Measurements from ENCODE around the gene DLGAP4.

Gene DLGAP4

DNA sequence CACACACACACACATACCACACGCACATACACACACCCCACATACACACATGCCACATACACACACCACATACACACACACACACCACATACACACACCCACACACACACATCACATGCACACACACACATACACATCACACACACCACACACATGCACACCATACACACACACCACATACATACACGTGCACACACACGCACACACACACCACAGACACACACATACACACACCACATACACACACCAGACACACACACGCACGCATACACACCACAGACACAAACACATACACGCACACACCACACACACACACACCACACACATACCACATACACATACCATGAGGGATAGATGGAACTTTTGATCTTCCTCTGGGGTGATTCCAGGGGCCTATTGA is 90.2 kb downstream of the DLGAP4 start:
- Histone ChIP-seq H3K27ac (ENCODE audit: insufficient read depth, low read depth, low read length, poor library complexity, severe bottlenecking) (no peak overlapping the region), H3K4me3 (ENCODE audit: insufficient read depth, low read depth, low read length) (no peak overlapping the region)

DNA sequence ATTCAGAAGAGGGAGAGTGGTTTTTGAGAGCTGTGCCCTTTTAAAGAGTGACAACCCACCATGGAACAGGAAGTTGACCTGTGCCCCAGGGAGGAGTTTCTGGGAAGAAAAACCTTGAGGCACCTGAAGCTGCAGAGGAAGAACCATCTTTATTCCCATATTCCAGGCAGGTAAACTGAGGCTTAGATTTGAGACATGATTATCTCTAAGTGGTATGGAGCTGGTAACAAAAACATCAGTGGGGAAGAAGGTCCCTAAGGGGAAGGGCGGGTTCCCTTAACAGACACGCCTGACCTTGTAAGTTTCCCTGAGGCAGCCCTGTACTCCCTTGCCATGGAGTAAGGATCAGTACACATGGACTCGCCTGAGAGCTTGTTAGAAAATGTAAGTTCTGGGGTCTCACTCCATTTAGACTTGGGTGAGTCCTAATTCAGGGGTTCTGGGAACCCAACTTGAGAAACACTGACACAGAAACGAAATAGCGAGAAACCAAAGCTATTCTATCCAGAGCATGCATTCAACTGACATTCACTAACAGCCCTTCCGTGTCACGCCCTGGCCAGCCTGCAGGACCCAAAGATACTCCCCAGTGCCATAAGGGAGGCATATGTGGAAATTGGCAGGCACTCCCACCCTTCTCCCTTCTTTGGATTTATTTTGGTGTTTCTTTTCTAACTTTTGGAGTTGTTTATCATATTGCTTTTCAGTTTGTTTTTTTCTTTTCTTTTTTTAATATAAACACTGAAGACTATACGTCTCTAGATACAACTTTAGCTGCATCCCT is 90.9 kb downstream of the DLGAP4 start:
- no peaks in the 10 kb centered on the region for H3K27me3 ChIP-seq (ENCODE audit: control insufficient read depth, insufficient read depth, low read length, poor library complexity, severe bottlenecking)
- H3K27ac ChIP-seq (ENCODE audit: insufficient read depth, low read depth, low read length, poor library complexity, severe bottlenecking), result no peak overlapping the region
- H3K36me3 ChIP-seq (ENCODE audit: control insufficient read depth, insufficient read depth, low read length), result no peaks in the 10 kb centered on the region
- WGBS, 2 experiments, result 89% methylated on average over 7 of the region's 8 CpGs
- H3K9me3 ChIP-seq (ENCODE audit: control insufficient read depth, low read length), result no peaks in the 10 kb centered on the region
- H3K4me1 ChIP-seq (ENCODE audit: control insufficient read depth, insufficient read depth, low read length), result peaks cover 7% of the 10 kb centered on the region
- no peak overlapping the region for H3K4me3 ChIP-seq (ENCODE audit: insufficient read depth, low read depth, low read length)

More for the DNA sequence above, 90.2 kb downstream of the DLGAP4 start:
- WGBS, 2 experiments, result 88 to 90% methylated on average over 6 of the region's 6 CpGs
- H3K36me3 ChIP-seq (ENCODE audit: control insufficient read depth, insufficient read depth, low read length), result no peaks in the 10 kb centered on the region
- no peaks in the 10 kb centered on the region for H3K9me3 ChIP-seq (ENCODE audit: control insufficient read depth, low read length)
- H3K4me1 ChIP-seq (ENCODE audit: control insufficient read depth, insufficient read depth, low read length), result peaks cover 8% of the 10 kb centered on the region
- no peaks in the 10 kb centered on the region for H3K27me3 ChIP-seq (ENCODE audit: control insufficient read depth, insufficient read depth, low read length, poor library complexity, severe bottlenecking)

DNA sequence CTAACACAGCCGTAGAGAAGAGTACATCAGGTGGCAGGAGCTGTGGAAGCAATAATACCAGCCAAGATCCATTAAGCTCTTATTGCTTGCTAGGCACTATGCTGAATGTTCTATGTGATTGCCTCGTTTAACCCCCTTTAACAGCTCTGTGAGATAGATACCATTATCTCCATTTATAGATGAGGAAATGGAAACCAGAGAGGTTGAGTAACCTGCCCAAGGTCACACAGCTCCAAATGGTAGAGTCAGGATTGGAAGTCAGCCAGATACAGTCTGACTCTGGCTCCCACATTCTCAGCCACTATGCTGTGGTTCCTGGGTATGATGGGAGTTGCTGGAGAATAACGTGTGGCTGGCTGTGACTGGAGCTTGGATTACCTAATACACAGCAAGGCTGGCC is 92.4 kb downstream of the DLGAP4 start:
- Histone ChIP-seq H3K9me3 (ENCODE audit: control insufficient read depth, low read length) (no peaks in the 10 kb centered on the region), H3K4me3 (ENCODE audit: insufficient read depth, low read depth, low read length) (no peak overlapping the region), H3K27ac (ENCODE audit: insufficient read depth, low read depth, low read length, poor library complexity, severe bottlenecking) (no peak overlapping the region), H3K4me1 (ENCODE audit: control insufficient read depth, insufficient read depth, low read length) (peaks cover 7% of the 10 kb centered on the region), H3K36me3 (ENCODE audit: control insufficient read depth, insufficient read depth, low read length) (no peaks in the 10 kb centered on the region), H3K27me3 (ENCODE audit: control insufficient read depth, insufficient read depth, low read length, poor library complexity, severe bottlenecking) (no peaks in the 10 kb centered on the region)
- 86 to 87% methylated on average over 2 to 3 of the region's 3 CpGs for WGBS, 2 experiments

DNA sequence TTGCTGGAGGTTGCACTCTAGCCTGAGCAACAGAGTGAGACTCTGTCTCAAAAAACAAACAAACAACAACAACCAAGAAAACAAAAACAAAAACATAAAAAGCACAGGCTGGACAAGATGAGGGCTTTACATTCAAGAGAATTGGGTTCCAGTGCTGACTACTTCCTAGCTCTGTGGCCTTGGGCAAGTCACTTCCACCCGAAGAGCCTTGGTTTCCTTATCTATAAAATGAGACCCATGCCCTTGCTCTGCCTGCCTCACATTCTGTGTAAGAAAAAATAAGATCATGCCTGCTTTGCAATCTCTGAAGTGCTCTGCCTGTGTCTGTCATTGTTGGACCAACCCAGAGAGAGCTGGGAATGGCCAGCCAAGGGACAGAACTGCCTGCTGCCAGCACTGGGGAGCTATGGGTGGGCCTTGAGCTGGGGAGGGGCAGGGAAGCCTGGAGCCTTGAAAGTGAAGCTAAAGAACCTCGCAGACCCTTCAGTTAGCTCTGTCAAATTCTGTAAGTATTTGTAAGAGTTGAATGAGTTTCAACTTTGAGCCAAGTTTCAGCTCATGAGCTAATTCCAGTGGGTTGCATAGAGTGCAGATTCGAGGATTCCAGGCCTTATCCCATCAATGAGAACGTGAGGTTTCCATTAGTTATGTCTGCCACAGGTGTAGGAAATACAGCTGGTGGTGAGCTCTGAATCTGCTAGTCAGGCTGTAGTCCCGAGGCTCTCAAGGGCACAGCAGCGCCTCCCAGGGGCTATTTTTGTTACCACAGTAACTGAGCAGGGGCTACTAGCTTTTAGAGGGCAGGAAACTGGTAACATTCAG is 93.2 kb downstream of the DLGAP4 start:
- Histone ChIP-seq H3K27me3 (ENCODE audit: control insufficient read depth, insufficient read depth, low read length, poor library complexity, severe bottlenecking) (no peaks in the 10 kb centered on the region), H3K27ac (ENCODE audit: insufficient read depth, low read depth, low read length, poor library complexity, severe bottlenecking) (no peak overlapping the region), H3K9me3 (ENCODE audit: control insufficient read depth, low read length) (no peaks in the 10 kb centered on the region), H3K4me3 (ENCODE audit: insufficient read depth, low read depth, low read length) (no peak overlapping the region), H3K36me3 (ENCODE audit: control insufficient read depth, insufficient read depth, low read length) (no peaks in the 10 kb centered on the region), H3K4me1 (ENCODE audit: control insufficient read depth, insufficient read depth, low read length) (peaks cover 7% of the 10 kb centered on the region)
- WGBS, 2 experiments, result 36 to 41% methylated on average over 6 of the region's 6 CpGs

DNA sequence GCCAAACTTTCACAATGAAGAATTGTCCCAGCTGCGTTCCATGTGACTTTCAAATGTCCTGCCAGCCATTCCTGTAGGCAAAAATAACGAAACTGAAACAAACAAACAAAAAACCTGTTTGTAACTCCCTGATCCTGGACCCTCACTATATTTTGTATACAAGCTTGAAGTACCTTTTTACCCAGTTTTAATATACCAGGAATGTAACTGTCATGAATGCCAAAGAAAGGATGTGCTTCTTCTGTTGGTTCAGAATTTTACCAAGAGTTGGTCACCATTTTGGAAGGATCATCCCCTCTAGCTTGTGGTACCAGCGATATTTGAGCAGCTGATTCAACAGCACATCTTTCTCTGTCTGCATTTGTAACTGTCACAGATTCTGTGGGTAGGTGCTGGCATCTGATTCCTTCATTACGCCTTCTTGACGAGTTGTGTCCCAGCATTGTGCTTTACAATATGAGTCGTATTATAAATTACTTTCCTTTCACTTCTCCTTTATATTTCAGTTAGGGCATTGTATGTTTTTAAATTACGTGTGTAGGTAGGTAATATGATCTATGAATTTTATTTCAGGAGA is 93.9 kb downstream of the DLGAP4 start:
- Histone ChIP-seq H3K36me3 (ENCODE audit: control insufficient read depth, insufficient read depth, low read length) (no peaks in the 10 kb centered on the region), H3K4me1 (ENCODE audit: control insufficient read depth, insufficient read depth, low read length) (peaks cover 7% of the 10 kb centered on the region), H3K27me3 (ENCODE audit: control insufficient read depth, insufficient read depth, low read length, poor library complexity, severe bottlenecking) (no peaks in the 10 kb centered on the region), H3K4me3 (ENCODE audit: insufficient read depth, low read depth, low read length) (no peak overlapping the region), H3K9me3 (ENCODE audit: control insufficient read depth, low read length) (no peaks in the 10 kb centered on the region), H3K27ac (ENCODE audit: insufficient read depth, low read depth, low read length, poor library complexity, severe bottlenecking) (no peak overlapping the region)
- 62 to 70% methylated on average over 5 to 6 of the region's 7 CpGs for WGBS, 2 experiments

DNA sequence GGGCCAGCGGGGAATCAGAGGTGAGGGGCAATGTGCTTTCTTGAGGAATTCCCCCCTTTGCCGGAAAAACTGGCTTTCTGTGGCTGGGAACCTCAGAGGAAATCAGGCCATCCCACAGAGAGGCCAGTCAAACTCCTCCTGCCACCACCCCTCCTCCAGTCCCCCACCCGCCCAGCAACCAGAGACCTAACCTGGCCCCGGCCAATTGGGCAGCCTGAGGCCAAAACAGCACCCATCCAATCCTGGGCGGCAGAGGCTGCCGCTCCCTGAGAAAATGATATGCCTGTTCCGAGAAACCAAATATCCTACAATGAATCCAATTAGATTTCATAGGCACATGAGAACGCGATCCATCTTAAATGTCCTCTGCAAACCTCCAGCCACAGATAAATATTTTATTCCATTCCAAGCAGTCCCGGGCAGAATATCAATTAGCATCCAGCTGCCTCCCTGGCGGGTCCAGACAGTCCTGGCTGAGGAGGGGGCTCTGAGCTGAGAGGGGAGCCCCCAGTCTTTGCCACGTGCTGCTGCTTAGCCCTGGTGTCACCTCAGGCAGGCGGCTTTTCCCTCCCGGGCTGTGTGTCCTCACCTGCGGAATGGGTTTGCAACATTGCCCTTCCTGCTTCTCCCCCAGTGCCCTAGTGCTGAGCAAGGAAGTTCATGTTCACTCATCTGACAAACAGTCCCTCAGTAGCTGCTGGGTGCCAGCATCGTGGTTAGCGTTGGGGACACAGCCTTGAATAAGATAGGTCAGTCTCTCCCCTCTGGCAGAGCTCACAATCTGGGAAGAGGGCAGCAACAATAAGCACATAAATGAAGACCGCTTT is 95.0 kb downstream of the DLGAP4 start:
- no peak overlapping the region for H3K4me3 ChIP-seq (ENCODE audit: insufficient read depth, low read depth, low read length)
- H3K36me3 ChIP-seq (ENCODE audit: control insufficient read depth, insufficient read depth, low read length), result no peaks in the 10 kb centered on the region
- peaks cover 7% of the 10 kb centered on the region for H3K4me1 ChIP-seq (ENCODE audit: control insufficient read depth, insufficient read depth, low read length)
- WGBS, 2 experiments, result 75 to 79% methylated on average over 18 of the region's 18 CpGs
- H3K9me3 ChIP-seq (ENCODE audit: control insufficient read depth, low read length), result no peaks in the 10 kb centered on the region
- no peak overlapping the region for H3K27ac ChIP-seq (ENCODE audit: insufficient read depth, low read depth, low read length, poor library complexity, severe bottlenecking)
- no peaks in the 10 kb centered on the region for H3K27me3 ChIP-seq (ENCODE audit: control insufficient read depth, insufficient read depth, low read length, poor library complexity, severe bottlenecking)

DNA sequence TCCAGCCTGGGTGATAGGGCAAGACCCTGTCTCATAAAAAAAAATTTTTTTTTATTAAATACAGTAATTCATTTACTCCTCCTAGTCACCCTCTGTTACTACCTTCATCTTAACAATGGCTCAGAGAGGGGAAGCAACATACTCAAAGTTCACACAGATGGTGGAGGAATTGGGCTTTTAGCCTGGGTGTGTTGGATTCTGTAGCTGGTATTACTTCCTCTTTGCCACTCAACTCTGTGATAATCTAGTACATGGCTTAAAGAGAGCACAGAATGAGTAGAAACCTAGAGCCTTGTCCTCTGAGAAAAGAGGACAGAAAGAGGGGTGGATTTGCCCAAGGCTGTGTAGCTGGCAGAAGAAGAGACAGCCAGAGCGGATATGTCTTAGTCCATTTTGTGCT is 96.6 kb downstream of the DLGAP4 start:
- Histone ChIP-seq H3K4me3 (ENCODE audit: insufficient read depth, low read depth, low read length) (no peak overlapping the region), H3K36me3 (ENCODE audit: control insufficient read depth, insufficient read depth, low read length) (no peaks in the 10 kb centered on the region), H3K27ac (ENCODE audit: insufficient read depth, low read depth, low read length, poor library complexity, severe bottlenecking) (no peak overlapping the region), H3K9me3 (ENCODE audit: control insufficient read depth, low read length) (no peaks in the 10 kb centered on the region), H3K4me1 (ENCODE audit: control insufficient read depth, insufficient read depth, low read length) (peaks cover 7% of the 10 kb centered on the region), H3K27me3 (ENCODE audit: control insufficient read depth, insufficient read depth, low read length, poor library complexity, severe bottlenecking) (no peaks in the 10 kb centered on the region)
- 96 to 97% methylated on average over 1 of the region's 1 CpG for WGBS, 2 experiments

DNA sequence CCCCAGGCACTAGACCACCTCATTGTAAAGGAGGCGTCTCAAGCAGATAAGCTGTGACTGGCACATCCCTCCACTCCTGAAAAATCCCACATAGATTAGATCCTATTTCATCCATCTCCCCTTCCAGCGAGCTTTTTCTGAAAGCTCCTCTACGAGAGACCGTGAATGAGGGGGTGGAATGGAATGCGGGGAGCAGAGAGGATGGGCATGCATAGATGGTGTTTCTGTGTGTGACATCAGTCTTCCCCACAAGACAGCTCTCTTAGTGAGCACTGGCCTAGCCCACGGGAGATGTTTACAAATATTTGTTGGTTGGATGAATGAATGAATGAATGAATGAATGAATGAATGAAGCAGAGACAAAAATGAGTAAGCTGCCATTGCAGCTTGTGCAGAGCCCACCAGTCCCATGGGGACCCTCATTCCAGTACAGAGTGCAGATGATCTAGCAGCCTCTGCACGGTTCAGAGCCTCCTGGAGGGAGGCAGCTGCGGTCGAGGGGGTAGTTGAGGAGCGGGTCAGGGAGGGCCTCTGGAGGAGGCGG is 98.4 kb downstream of the DLGAP4 start:
- H3K27me3 ChIP-seq (ENCODE audit: control insufficient read depth, insufficient read depth, low read length, poor library complexity, severe bottlenecking), result no peaks in the 10 kb centered on the region
- no peak overlapping the region for H3K4me3 ChIP-seq (ENCODE audit: insufficient read depth, low read depth, low read length)
- H3K27ac ChIP-seq (ENCODE audit: insufficient read depth, low read depth, low read length, poor library complexity, severe bottlenecking), result no peak overlapping the region
- peaks cover 10% of the 10 kb centered on the region for H3K4me1 ChIP-seq (ENCODE audit: control insufficient read depth, insufficient read depth, low read length)
- no peaks in the 10 kb centered on the region for H3K9me3 ChIP-seq (ENCODE audit: control insufficient read depth, low read length)
- H3K36me3 ChIP-seq (ENCODE audit: control insufficient read depth, insufficient read depth, low read length), result no peaks in the 10 kb centered on the region
- 91 to 92% methylated on average over 10 to 11 of the region's 11 CpGs for WGBS, 2 experiments

DNA sequence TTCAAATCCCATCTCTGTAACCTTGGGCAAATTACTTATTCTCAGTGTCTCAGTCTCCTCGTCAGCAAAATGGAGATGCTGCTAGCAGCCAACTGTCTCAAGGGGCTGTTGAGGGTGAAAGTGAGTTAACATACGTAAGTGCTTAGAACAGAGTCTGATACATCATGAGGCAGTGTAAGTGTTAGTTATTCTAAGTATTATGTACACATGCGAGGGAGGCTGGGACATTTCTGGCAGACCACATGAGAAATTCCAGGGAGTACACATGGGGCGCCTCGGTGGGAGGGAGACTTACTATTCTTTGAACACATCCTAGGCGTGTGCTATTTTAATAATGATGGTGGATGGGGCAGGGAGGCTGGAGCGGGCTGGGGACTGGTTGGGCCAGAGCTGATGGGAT is 99.1 kb downstream of the DLGAP4 start:
- H3K27ac ChIP-seq (ENCODE audit: insufficient read depth, low read depth, low read length, poor library complexity, severe bottlenecking), result no peak overlapping the region
- no peaks in the 10 kb centered on the region for H3K9me3 ChIP-seq (ENCODE audit: control insufficient read depth, low read length)
- no peak overlapping the region for H3K4me3 ChIP-seq (ENCODE audit: insufficient read depth, low read depth, low read length)
- peaks cover 10% of the 10 kb centered on the region for H3K4me1 ChIP-seq (ENCODE audit: control insufficient read depth, insufficient read depth, low read length)
- H3K36me3 ChIP-seq (ENCODE audit: control insufficient read depth, insufficient read depth, low read length), result no peaks in the 10 kb centered on the region
- no peaks in the 10 kb centered on the region for H3K27me3 ChIP-seq (ENCODE audit: control insufficient read depth, insufficient read depth, low read length, poor library complexity, severe bottlenecking)
- 94 to 95% methylated on average over 7 of the region's 7 CpGs for WGBS, 2 experiments
